HCT116 (cell line): Measurements from ENCODE around the gene KCNIP3. TPM values are rescaled to one million over a fixed set of nuclear protein-coding genes. Genes with fewer than 3 reads are reported as not detected.
A peak's percentile ranks its signal among the peaks of the same experiment; 100 is the strongest.
"Not testable (repeated sequence)": the region's sequence is repeated elsewhere in the genome, so short reads cannot be mapped to it uniquely, and the experiment has no call there.

Source experiments
- ATAC-seq: fragments of 200-7000 bp; cut with Tn5 transposase; 2 replicates; pipeline ENCODE4 v1.9.1; 2020; ENCODE audit warnings: mild to moderate bottlenecking, moderate library complexity
- BruUV-seq: library from RNA; stranded (reverse); fragments of 400-500 nt; replicated peaks from 2 replicates; lab custom pipeline; 2021; lab: Mats Ljungman, UMichigan
- CTCF ChIA-PET: fragments of 300-600 bp; sonication (Branson Sonifier 250); formaldehyde crosslinking; loops from one replicate; lab custom pipeline; 2021; ENCODE audit warnings: antibody characterized with exemption; lab: Charles Lee
- POLR2A ChIA-PET: fragments of 300-600, 350-600 bp; sonication (Branson Sonifier 250); formaldehyde crosslinking; loops from one replicate; lab custom pipeline; 2021; ENCODE audit warnings: antibody characterized with exemption; lab: Charles Lee
- RAD21 ChIA-PET, 2 experiments: fragments of 300-600 bp; sonication (Branson Sonifier 250); formaldehyde crosslinking; loops; one replicate each; lab custom pipeline; 2023; ENCODE audit warnings: low total read pairs in 2 of 2; ENCODE audit not compliant: uncharacterized antibody in 2 of 2, unreplicated experiment in 2 of 2, low non-redundant PET in 1 of 2; lab: Charles Lee
- DNase-seq: peaks from one replicate; pipeline ENCODE4 v3.0.0-alpha.2; 2010; ENCODE audit warnings: low read depth, low spot score
- H2AFZ ChIP-seq: fragments of 200-600 bp; shearing (Covaris generic), sonication (generic); 2 replicates; pipeline ENCODE4 v1.6.1; 2017; ENCODE audit warnings: low read depth, mixed run types, mixed read lengths, antibody characterized with exemption, low read length; ENCODE audit not compliant: poor library complexity, severe bottlenecking
- H3K27ac ChIP-seq: 2 replicates; pipeline ENCODE4 v1.5.1; 2012; ENCODE audit warnings: low read depth, low read length
- H3K27me3 ChIP-seq: fragments of 200-600 bp; sonication (generic); 2 replicates; pipeline ENCODE4 v1.6.1; 2016; ENCODE audit warnings: mixed run types, low read length, mixed read lengths; ENCODE audit not compliant: insufficient read depth
- H3K36me3 ChIP-seq, 2 experiments: fragments of 200-500 bp in 1 of 2; fragments of 200-600 bp in 1 of 2; sonication (Bioruptor generic) in 1 of 2; sonication (generic) in 1 of 2; 2 replicates each; pipeline versions ENCODE4 v1.5.1 to v1.6.1; 2014 to 2016; ENCODE audit warnings: low read length in 2 of 2, inconsistent platforms in 1 of 2, mixed read lengths in 1 of 2, mixed run types in 1 of 2; ENCODE audit not compliant: insufficient read depth in 2 of 2, control insufficient read depth in 1 of 2
- H3K4me1 ChIP-seq, 2 experiments: fragments of 200-600 bp in 1 of 2; sonication (generic) in 1 of 2; 2 replicates each; pipeline versions ENCODE4 v1.5.1 to v1.6.1; 2012 to 2017; ENCODE audit warnings: low read length in 2 of 2, inconsistent platforms in 1 of 2, mild to moderate bottlenecking in 1 of 2, mixed read lengths in 1 of 2, mixed run types in 1 of 2, moderate library complexity in 1 of 2; ENCODE audit not compliant: insufficient read depth in 2 of 2, control insufficient read depth in 1 of 2
- H3K4me2 ChIP-seq: fragments of 200-600 bp; sonication (generic); 2 replicates; pipeline ENCODE4 v1.6.1; 2017; ENCODE audit warnings: mixed run types, low read length, mixed read lengths
- H3K4me3 ChIP-seq, 2 experiments: fragments of 200-600 bp in 1 of 2; sonication (generic) in 1 of 2; replicated peaks in 1 of 2; 2 replicates each; pipeline ENCODE4 v1.5.1; 2011 to 2016; ENCODE audit warnings: low read length in 2 of 2, control low read depth in 1 of 2, low read depth in 1 of 2, mild to moderate bottlenecking in 1 of 2, mixed read lengths in 1 of 2, mixed run types in 1 of 2
- H3K79me2 ChIP-seq: fragments of 200-600 bp; sonication (generic); 2 replicates; pipeline ENCODE4 v1.6.1; 2017; ENCODE audit warnings: mild to moderate bottlenecking, mixed run types, low read length, moderate library complexity, mixed read lengths; ENCODE audit not compliant: insufficient read depth
- H3K9ac ChIP-seq: fragments of 200-600 bp; sonication (generic); 2 replicates; pipeline ENCODE4 v1.6.1; 2016; ENCODE audit warnings: low read length, mixed read lengths
- H3K9me2 ChIP-seq: fragments of 200-600 bp; sonication (generic), shearing (Covaris generic); 2 replicates; pipeline ENCODE4 v1.6.1; 2017; ENCODE audit warnings: mixed run types, mild to moderate bottlenecking, moderate library complexity; ENCODE audit not compliant: insufficient read depth
- H3K9me3 ChIP-seq, 2 experiments: fragments of 200-500 bp in 1 of 2; fragments of 200-600 bp in 1 of 2; sonication (Bioruptor generic) in 1 of 2; sonication (generic) in 1 of 2; 2 replicates each; pipeline ENCODE4 v1.6.1; 2014 to 2017; ENCODE audit warnings: low read length in 2 of 2, mixed read lengths in 2 of 2, inconsistent platforms in 1 of 2, low read depth in 1 of 2, mild to moderate bottlenecking in 1 of 2, mixed run types in 1 of 2, moderate library complexity in 1 of 2; ENCODE audit not compliant: control insufficient read depth in 1 of 2, insufficient read depth in 1 of 2
- H4K20me1 ChIP-seq: fragments of 200-600 bp; sonication (generic), shearing (Covaris generic); 2 replicates; pipeline ENCODE4 v1.6.1; 2017; ENCODE audit warnings: mixed run types, mild to moderate bottlenecking, moderate library complexity; ENCODE audit not compliant: insufficient read depth
- FOSL1 ChIP-seq: IDR thresholded peaks from 2 replicates; pipeline ENCODE4 v1.6.1; 2012; ENCODE audit warnings: low read depth
- JUND ChIP-seq: IDR thresholded peaks from 2 replicates; pipeline ENCODE4 v1.6.1; 2012
- SP1 ChIP-seq: IDR thresholded peaks from 2 replicates; pipeline ENCODE4 v1.6.1; 2012; ENCODE audit warnings: low read depth
- intact Hi-C: fragments of 100-400 bp; cut with micrococcal nuclease; formaldehyde crosslinking; loops from 2 replicates; pipeline ENCODE4 v1.10.0; 2022
- total RNA-seq: library from RNA; stranded (reverse); gene quantifications from one replicate; pipeline ENCODE4 v1.2.1, GENCODE V29; 2021; ENCODE audit not compliant: unreplicated experiment

The KCNIP3 gene
- total RNA-seq, 1 experiment from 2014 or later = 3.1 TPM

DNA sequence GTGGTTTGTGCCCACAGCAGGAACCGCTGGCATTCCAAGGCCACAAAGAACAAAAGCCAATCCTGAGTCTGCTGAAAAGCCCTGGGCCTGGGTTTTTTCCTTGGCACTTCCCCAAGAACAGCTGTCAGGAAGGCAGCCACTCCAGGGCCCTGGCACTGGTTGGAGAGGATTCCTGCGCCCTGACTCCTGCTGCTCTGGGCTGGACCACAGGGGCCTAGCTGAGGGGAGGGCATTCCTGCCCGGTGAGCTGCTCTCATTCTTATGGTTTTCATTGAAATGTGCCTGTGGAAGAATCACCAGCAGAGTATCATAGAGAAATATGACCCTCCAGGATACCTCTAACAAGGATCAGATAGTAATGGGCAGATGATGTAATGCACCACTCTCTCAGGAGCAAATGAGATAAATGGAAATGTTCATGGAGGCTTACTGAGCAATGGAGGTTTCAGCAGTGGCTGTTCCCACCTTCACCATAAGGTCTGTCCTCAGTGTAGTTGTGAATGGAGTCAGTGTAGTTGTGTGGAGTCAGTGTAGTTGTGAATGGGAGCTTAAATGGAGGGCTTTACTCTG, 137.4 kb downstream of the KCNIP3 start:
- BruUV-seq, RAD21 ChIA-PET, H2AFZ ChIP-seq, H3K79me2 ChIP-seq, H3K9me3 ChIP-seq, DNase-seq, H3K4me3 ChIP-seq, intact Hi-C loops, H3K9ac ChIP-seq, H3K36me3 ChIP-seq, POLR2A ChIA-PET, CTCF ChIA-PET, H3K9me2 ChIP-seq, H3K27me3 ChIP-seq, H4K20me1 ChIP-seq: not testable (repeated sequence)
- ATAC-seq = peak; percentile 89
- Histone ChIP-seq H3K27ac (peak overlapping the region; percentile 62; the same call in 1 of the 2 replicates), H3K4me2 (peak overlapping the region; percentile 42; the same call in 1 of the 2 replicates), H3K4me1 (peaks cover 6 to 11% of the 10 kb centered on the region in 2 experiments)
- TF ChIP-seq JUND (0 out of 2 replicates have a peak, but pooled peaks have one; percentile 21), SP1 (peak; percentile 29), FOSL1 (0 out of 2 replicates have a peak, but pooled peaks have one; percentile 15)

DNA sequence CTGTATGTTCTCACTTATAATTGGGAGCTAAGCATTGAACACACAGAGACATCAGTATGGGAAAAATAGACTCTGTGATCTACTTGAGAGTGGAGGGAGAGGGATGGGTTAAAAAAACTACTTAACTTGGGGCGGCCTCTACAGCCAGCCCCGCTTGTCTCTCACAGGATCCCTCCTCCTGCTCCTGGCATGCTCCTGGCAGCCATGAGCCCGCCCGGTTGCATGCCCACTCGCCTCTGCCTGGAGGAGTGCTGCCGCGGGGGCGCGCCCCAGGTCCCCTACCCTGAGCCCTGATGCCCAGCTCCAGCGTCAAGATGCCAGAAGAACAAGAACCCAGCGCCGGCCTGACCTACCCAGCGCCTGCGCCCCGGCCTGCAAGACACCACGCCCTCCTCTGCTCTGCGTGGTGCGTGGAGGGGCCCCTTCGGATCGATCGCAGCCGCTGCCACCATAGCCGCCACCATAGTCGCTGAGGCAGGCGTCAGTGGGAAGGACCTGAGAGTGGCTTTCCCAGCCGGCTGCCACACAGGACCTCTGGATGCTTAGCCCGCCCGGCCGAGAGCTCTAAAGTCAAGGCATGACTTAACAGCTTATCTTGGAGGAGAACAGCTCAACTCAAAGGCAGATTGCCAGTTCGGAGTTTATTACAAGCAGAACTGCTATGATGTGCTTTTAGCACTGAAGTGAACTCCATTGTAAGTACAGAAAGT, 138.2 kb downstream of the KCNIP3 start:
- BruUV-seq, CTCF ChIA-PET, H3K79me2 ChIP-seq, H3K4me2 ChIP-seq, H3K4me3 ChIP-seq, H4K20me1 ChIP-seq, H3K9ac ChIP-seq, H3K9me3 ChIP-seq, H2AFZ ChIP-seq, H3K27me3 ChIP-seq, POLR2A ChIA-PET, intact Hi-C loops, H3K9me2 ChIP-seq, H3K36me3 ChIP-seq, RAD21 ChIA-PET, H3K27ac ChIP-seq, DNase-seq: not testable (repeated sequence)
- H3K4me1 ChIP-seq = peaks cover 6 to 11% of the 10 kb centered on the region in 2 experiments
- peak; percentile 55 for ATAC-seq

Other genes with a start within 250 kb of the KCNIP3 start
- 70.6 TPM for gene MRPS5, start 175.5 kb upstream of the KCNIP3 start, total RNA-seq
- 8.5 TPM for gene ZNF514, start 137.5 kb upstream of the KCNIP3 start, total RNA-seq
- 3.4 TPM for gene ZNF2, start 131.5 kb upstream of the KCNIP3 start, total RNA-seq
- gene ZNF892, start 89.8 kb upstream of the KCNIP3 start, total RNA-seq = 0.27 TPM
- gene PROM2, start 22.9 kb upstream of the KCNIP3 start, total RNA-seq = 11.9 TPM
- gene FAHD2A, start 105.4 kb downstream of the KCNIP3 start, total RNA-seq = 25.4 TPM
- gene TRIM43B, start 187.4 kb downstream of the KCNIP3 start, total RNA-seq = not detected